ENCODE measurements around the gene SMC1B. TPM values are rescaled to one million over a fixed set of nuclear protein-coding genes. Genes with fewer than 3 reads are reported as not detected.

SMC1B gene
- total RNA-seq, 1 experiment from 2014 or later: 0.10 TPM

DNA sequence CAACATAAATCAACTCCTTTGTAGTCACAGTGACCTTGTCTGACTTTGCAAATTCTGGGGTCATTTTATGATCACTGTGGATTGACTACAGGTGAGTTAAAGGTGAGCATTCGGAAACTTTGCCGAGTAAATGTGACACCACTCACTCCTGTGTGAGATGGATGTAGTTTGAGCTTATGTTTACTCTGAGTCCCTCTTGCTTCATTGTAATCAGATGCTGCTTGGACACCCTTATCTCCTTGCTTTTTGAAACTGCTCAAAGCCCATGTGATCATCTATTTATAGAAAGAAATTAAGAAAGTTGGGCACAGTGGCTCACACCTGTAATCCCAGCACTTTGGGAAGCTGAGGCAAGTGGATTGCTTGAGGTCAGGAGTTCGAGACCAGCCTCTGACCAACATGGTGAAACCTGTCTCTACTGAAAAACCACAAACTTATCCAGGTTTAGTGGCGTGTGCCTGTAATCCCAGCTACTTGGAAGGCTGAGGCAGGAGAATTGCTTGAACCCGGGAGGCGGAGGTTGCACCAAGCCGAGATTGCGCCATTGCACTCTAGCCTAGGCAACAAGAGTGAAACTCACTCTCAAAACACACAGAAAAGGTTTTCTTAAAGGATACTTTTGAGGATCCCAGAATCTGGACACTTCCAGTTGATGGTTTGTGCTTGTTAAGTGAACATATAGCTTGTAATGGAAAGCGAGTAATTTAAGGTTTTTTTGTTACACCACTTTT, 96.4 kb downstream of the SMC1B start:
- Histone ChIP-seq H3K27me3 (ENCODE audit: control insufficient read depth, insufficient read depth, low read length) (no peaks in the 10 kb centered on the region), H3K27ac (ENCODE audit: low read length) (no peak overlapping the region), H3K4me1 (ENCODE audit: control insufficient read depth, insufficient read depth, low read length) (peaks cover 9% of the 10 kb centered on the region; the same call in 1 of the 2 replicates), H3K9me3 (ENCODE audit: control insufficient read depth, insufficient read depth, low read depth, low read length) (no peaks in the 10 kb centered on the region), H3K4me3 (ENCODE audit: low read depth in 2 of 2, low read length in 2 of 2) (no peak overlapping the region), H3K36me3 (ENCODE audit: control insufficient read depth, insufficient read depth, low read length) (no peaks in the 10 kb centered on the region)
- intact Hi-C loops (cut with micrococcal nuclease; ENCODE audit: unreplicated experiment) (no loop called here), in situ Hi-C loops (cut with HindIII; ENCODE audit: low pct_unique_long_range_greater_than_20kb, low sequenced_read_pairs) (no loop called here)
- DNase-seq (ENCODE audit: low read depth, low spot score): no peak
- ATAC-seq: no peak
- no peak for TF ChIP-seq SIN3A (IDR thresholded peaks at IDR 0.05; ENCODE audit: borderline replicate concordance, insufficient read depth, low read depth, low read length)
- TF ChIP-seq, protein P1, sequence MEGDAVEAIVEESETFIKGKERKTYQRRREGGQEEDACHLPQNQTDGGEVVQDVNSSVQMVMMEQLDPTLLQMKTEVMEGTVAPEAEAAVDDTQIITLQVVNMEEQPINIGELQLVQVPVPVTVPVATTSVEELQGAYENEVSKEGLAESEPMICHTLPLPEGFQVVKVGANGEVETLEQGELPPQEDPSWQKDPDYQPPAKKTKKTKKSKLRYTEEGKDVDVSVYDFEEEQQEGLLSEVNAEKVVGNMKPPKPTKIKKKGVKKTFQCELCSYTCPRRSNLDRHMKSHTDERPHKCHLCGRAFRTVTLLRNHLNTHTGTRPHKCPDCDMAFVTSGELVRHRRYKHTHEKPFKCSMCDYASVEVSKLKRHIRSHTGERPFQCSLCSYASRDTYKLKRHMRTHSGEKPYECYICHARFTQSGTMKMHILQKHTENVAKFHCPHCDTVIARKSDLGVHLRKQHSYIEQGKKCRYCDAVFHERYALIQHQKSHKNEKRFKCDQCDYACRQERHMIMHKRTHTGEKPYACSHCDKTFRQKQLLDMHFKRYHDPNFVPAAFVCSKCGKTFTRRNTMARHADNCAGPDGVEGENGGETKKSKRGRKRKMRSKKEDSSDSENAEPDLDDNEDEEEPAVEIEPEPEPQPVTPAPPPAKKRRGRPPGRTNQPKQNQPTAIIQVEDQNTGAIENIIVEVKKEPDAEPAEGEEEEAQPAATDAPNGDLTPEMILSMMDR (IDR thresholded peaks at IDR 0.05): no peak
- TF ChIP-seq, protein P2, sequence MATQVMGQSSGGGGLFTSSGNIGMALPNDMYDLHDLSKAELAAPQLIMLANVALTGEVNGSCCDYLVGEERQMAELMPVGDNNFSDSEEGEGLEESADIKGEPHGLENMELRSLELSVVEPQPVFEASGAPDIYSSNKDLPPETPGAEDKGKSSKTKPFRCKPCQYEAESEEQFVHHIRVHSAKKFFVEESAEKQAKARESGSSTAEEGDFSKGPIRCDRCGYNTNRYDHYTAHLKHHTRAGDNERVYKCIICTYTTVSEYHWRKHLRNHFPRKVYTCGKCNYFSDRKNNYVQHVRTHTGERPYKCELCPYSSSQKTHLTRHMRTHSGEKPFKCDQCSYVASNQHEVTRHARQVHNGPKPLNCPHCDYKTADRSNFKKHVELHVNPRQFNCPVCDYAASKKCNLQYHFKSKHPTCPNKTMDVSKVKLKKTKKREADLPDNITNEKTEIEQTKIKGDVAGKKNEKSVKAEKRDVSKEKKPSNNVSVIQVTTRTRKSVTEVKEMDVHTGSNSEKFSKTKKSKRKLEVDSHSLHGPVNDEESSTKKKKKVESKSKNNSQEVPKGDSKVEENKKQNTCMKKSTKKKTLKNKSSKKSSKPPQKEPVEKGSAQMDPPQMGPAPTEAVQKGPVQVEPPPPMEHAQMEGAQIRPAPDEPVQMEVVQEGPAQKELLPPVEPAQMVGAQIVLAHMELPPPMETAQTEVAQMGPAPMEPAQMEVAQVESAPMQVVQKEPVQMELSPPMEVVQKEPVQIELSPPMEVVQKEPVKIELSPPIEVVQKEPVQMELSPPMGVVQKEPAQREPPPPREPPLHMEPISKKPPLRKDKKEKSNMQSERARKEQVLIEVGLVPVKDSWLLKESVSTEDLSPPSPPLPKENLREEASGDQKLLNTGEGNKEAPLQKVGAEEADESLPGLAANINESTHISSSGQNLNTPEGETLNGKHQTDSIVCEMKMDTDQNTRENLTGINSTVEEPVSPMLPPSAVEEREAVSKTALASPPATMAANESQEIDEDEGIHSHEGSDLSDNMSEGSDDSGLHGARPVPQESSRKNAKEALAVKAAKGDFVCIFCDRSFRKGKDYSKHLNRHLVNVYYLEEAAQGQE (IDR thresholded peaks at IDR 0.05; ENCODE audit: insufficient read depth in 1 of 2, low read depth in 2 of 2, low read length in 1 of 2): no peak
- TF ChIP-seq TCF7L2 (IDR thresholded peaks at IDR 0.05; ENCODE audit: low read depth, low read length): no peak
- TF ChIP-seq POLR2AphosphoS5 (IDR thresholded peaks at IDR 0.05; ENCODE audit: low read depth, low read length): no peak
- ChIA-PET CTCF (no interaction called here), POLR2A (no interaction called here)
- no TSS peak for BruUV-seq (replicated peaks)

DNA sequence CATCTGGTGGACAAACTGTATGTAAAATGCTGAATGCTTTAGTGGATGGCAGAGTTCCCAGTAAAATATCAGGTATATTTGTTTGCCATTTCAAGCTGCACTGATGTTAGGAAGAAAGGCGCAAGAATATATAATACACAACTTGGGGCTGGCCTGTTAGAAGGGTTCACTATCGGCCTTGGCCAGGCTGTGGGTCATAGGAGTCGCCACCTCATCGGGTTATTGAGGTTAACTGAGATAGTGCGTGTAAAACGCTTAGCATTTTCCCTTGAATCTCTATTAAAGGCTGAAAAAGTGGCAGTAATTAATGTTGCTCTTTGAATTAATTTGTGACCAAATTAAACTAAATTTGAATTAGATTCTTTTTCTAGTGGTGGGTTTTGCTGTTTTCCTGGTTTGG, 98.6 kb downstream of the SMC1B start:
- ChIA-PET POLR2A (no interaction called here), CTCF (interaction anchor here (0.7 kb wide), 1 partner anchor 46 kb away, joined by 3 read pairs; no protein-coding TSS in a partner anchor)
- intact Hi-C loops (cut with micrococcal nuclease; ENCODE audit: unreplicated experiment): no loop called here
- H3K4me3 ChIP-seq (ENCODE audit: low read depth in 2 of 2, low read length in 2 of 2): no peak overlapping the region
- no peaks in the 10 kb centered on the region for H3K9me3 ChIP-seq (ENCODE audit: control insufficient read depth, insufficient read depth, low read depth, low read length)
- peaks cover 2% of the 10 kb centered on the region; the same call in 1 of the 2 replicates for H3K36me3 ChIP-seq (ENCODE audit: control insufficient read depth, insufficient read depth, low read length)
- TF ChIP-seq, protein P1 (IDR thresholded peaks at IDR 0.05): no peak
- no peak for TF ChIP-seq SIN3A (IDR thresholded peaks at IDR 0.05; ENCODE audit: borderline replicate concordance, insufficient read depth, low read depth, low read length)
- TF ChIP-seq, protein P2 (IDR thresholded peaks at IDR 0.05; ENCODE audit: insufficient read depth in 1 of 2, low read depth in 2 of 2, low read length in 1 of 2): no peak
- H3K27ac ChIP-seq (ENCODE audit: low read length): no peak overlapping the region
- H3K4me1 ChIP-seq (ENCODE audit: control insufficient read depth, insufficient read depth, low read length): peaks cover 9% of the 10 kb centered on the region
- H3K27me3 ChIP-seq (ENCODE audit: control insufficient read depth, insufficient read depth, low read length): no peaks in the 10 kb centered on the region
- no TSS peak for BruUV-seq (replicated peaks)
- DNase-seq (ENCODE audit: low read depth, low spot score) (no peak), ATAC-seq (no peak)
- in situ Hi-C loops (cut with HindIII; ENCODE audit: low pct_unique_long_range_greater_than_20kb, low sequenced_read_pairs): no loop called here
